ENCODE data around the gene AZIN2.
"Not testable (repeated sequence)": the region's sequence is repeated elsewhere in the genome, so short reads cannot be mapped to it uniquely, and the experiment has no call there.

- TF ChIP-seq MEF2A (IDR thresholded peaks at IDR 0.05; ENCODE audit: insufficient read depth, low read depth, low read length); CREB1 (IDR thresholded peaks at IDR 0.05; ENCODE audit: low read depth); USF2 (IDR thresholded peaks at IDR 0.05; ENCODE audit: borderline replicate concordance, low read depth, low read length); POLR2A (IDR thresholded peaks at IDR 0.05; ENCODE audit: low read depth, low read length); TAF1 (IDR thresholded peaks at IDR 0.05; ENCODE audit: borderline replicate concordance, low read depth, low read length); HDGF (IDR thresholded peaks at IDR 0.05); RAD21 (IDR thresholded peaks at IDR 0.05; ENCODE audit: insufficient read depth, low read depth, low read length); CTCF (IDR thresholded peaks at IDR 0.05 in 2 of 3, conservative IDR thresholded peaks at IDR 0.05 in 1 of 3; ENCODE audit: control insufficient read depth in 2 of 3, extremely low read depth in 1 of 3, insufficient read depth in 1 of 3, low read depth in 3 of 3, low read length in 3 of 3); EP300 (IDR thresholded peaks at IDR 0.05; ENCODE audit: borderline replicate concordance in 1 of 2, control insufficient read depth in 1 of 2, low read depth in 2 of 2, low read length in 2 of 2); HDAC2 (IDR thresholded peaks at IDR 0.05); FOS (IDR thresholded peaks at IDR 0.05; ENCODE audit: borderline replicate concordance, extremely low read depth, insufficient read length): not testable (repeated sequence)
- TF ChIP-seq, protein P1, sequence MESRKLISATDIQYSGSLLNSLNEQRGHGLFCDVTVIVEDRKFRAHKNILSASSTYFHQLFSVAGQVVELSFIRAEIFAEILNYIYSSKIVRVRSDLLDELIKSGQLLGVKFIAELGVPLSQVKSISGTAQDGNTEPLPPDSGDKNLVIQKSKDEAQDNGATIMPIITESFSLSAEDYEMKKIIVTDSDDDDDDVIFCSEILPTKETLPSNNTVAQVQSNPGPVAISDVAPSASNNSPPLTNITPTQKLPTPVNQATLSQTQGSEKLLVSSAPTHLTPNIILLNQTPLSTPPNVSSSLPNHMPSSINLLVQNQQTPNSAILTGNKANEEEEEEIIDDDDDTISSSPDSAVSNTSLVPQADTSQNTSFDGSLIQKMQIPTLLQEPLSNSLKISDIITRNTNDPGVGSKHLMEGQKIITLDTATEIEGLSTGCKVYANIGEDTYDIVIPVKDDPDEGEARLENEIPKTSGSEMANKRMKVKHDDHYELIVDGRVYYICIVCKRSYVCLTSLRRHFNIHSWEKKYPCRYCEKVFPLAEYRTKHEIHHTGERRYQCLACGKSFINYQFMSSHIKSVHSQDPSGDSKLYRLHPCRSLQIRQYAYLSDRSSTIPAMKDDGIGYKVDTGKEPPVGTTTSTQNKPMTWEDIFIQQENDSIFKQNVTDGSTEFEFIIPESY (IDR thresholded peaks at IDR 0.05) = not testable (repeated sequence)
- TF ChIP-seq, protein P2, sequence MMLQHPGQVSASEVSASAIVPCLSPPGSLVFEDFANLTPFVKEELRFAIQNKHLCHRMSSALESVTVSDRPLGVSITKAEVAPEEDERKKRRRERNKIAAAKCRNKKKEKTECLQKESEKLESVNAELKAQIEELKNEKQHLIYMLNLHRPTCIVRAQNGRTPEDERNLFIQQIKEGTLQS (IDR thresholded peaks at IDR 0.05; ENCODE audit: borderline replicate concordance, extremely low read depth, low read depth, low read length) = not testable (repeated sequence)
These were observed 16.7 kb upstream of the AZIN2 start for GRCh38 chr1:33064284-33064683.
